HG02870 (cell line): ENCODE measurements around the gene FGD1.
A peak's percentile ranks its signal among the peaks of the same experiment; 100 is the strongest.
"Not testable (repeated sequence)": the region's sequence is repeated elsewhere in the genome, so short reads cannot be mapped to it uniquely, and the experiment has no call there.

Experiments used
- ATAC-seq: cut with Tn5 transposase; IDR thresholded peaks from one replicate; pipeline ENCODE4 v1.9.1; 2021; ENCODE audit warnings: mild to moderate bottlenecking, moderate library complexity; ENCODE audit not compliant: unreplicated experiment

The FGD1 gene

DNA sequence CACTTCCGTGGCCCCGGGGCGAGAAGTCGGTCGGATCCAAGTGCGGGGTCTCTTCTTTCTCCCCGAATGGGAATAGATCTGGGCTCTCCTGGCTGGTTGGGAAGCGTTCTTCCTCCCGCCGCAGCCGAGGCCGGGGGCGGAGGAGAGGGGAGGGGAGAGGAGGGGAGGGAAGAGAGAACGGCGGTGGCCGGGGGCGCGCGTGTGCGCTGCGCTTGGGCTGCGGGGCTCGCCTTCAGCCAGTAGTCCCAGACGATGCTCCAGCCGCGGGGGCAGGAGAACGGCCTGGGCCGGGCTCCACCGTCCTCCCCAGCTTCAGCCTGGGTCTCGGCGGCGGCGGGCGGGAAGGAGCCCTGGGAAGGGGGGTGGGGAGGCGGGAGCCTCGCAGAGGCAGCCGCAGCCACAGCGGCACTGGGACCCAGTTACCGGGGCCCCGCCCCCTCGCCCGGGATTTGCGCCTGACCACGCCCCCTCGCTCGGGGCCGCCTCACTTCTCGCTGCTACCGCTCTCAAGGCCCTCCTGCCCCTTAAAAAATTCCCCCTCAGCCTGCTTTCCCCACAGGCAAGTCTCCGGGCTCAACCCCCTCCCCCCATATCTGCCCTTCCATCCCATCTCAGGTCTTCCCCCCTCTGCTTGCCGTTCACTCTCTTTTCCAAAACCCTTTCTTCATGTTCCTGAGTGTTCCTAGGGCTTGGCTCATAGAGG lies at the start of gene FGD1:
Gene FGD1, minus strand, starts transcription at position 421 of the 703 bp plus-strand sequence. CDS start 802 bp downstream, outside the sequence.
- no peak for ATAC-seq

DNA sequence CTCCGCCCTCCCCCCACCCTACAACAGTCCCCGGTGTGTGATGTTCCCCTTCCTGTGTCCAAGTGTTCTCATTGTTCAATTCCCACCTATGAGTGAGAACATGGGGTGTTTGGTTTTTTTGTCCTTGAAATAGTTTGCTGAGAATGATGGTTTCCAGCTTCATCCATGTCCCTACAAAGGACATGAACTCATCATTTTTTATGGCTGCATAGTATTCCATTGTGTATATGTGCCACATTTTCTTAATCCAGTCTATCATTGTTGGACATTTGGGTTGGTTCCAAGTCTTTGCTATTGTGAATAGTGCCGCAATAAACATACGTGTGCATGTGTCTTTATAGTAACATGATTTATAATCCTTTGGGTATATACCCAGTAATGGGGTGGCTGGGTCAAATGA lies 46.2 kb upstream of the FGD1 start:
- not testable (repeated sequence) for ATAC-seq

DNA sequence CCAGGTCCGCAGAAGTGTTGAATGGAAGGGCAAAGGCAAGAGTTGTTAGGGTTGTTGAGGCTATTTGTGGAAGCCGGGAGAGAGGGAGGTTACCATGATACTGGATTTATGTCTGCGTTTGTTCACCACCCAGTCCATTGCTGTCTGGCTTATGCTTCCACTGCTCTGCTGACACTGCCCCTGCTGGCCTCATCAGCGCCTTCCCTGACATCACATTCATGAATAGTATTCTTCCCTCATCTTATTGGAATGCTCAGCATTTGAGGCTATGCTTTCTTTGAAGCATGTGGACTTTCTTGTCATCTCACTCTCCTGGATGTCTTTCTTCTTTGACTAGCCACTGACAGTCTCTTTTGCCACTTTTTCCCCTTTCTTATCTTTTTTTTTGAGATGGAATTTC lies 44.3 kb upstream of the FGD1 start:
- no peak for ATAC-seq

DNA sequence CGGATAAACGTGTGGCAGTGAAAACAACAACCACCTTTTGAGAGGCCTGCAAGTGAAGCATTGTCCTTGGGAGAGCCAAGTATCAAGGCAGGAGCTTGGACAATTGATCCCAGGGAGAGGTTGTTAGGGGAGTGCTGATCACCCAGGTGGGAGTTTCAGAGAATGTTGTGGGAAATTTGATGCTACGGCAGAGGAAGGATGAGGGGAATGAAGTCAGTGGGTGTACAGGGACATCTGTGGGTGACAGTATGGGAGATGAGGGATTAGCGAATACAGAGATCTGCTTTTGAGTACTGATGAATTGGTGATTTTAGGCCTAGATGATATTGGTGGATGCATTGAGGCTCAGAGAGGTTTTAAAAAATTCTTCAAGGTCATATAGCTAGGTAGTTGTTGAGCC lies 38.2 kb upstream of the FGD1 start:
- ATAC-seq: no peak

DNA sequence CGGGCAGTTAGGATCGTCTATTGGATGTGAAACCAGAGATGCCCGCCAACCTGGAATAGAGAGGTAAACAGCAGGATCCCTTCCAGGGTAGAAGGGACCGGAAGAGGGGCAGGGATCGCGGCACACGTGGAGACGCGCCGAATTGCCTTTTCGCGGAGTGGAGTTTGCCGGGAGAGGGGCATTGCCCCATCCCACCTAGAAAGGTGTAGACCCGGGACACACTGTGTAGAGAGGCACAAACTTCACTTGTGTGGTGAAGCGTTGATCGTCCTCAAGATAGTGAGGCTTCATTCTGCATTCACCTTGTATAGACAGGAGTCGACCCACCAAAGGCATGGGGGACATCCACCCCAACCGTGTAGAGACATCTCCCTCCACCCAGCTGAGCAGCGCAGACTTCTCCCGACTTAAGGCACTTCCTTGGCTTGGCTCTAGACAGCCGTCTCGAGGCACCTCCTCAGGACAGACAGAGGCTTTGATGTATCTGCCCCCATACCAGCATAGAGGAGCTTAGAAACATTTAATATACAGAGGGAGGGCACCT lies 34.4 kb upstream of the FGD1 start:
- peak; percentile 24 for ATAC-seq

DNA sequence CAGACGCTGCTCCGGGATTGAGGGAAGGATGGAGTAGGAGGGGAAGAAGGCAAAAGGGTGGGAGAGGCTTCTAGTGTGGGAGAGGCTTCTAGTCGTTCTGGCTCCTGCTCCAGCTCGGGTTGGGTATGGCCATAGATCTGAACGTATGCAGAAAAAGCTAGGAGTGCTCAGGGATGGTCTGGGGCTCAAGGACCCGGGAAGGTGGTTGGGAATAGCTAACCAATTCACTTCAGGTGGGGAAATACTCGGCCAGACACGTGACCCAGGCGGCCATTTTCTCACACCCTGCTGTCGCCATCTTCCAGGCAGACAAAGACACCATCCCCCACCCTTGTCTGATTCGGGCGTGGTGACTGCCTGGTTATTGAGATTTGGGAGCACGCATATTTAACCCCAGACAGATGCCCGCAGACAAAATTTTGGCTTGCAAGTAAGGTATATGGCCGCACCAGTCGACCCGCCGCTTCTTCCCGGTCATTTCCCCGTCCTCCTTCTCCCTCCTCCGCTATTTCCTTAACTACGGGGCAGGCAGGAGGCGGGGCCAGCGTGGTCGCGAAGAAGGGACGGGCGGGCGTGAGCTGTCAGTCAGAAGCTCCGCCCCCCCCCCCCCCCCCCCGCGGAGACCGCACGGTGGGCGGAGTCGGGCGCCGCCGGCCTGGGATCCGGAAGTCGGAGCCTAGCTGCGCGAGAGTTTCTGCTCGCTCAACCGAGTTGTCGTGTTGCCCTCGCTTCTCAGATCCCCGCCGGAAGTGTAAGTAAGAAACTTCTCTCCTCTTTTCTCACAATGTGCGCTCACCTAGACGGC lies 33.7 kb upstream of the FGD1 start, which contains the start of gene GNL3L:
Gene GNL3L, plus strand, starts transcription at position 668 of the 805 bp plus-strand sequence. CDS start 2,348 bp downstream, outside the sequence.
- peak; percentile 73 for ATAC-seq

DNA sequence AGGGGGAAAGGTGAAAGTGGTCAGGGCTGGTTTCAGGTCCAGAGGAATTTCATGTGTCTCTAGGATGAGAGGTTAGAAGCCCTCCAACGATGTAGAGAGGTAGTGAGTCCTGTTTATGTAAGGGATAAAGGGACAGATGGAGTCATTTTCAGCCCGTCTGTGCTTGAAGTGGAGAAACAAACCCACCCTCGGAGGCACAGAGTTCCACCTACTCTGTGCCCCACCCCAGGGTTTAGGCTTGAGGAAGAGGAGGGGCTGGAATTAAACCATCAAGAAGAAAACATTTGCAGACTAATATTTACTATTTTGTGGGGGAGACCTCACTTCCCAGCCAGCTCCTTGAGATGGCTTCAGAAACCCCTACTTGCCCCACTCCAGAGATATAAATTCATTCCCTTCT lies 33.1 kb upstream of the FGD1 start:
- ATAC-seq: no peak

DNA sequence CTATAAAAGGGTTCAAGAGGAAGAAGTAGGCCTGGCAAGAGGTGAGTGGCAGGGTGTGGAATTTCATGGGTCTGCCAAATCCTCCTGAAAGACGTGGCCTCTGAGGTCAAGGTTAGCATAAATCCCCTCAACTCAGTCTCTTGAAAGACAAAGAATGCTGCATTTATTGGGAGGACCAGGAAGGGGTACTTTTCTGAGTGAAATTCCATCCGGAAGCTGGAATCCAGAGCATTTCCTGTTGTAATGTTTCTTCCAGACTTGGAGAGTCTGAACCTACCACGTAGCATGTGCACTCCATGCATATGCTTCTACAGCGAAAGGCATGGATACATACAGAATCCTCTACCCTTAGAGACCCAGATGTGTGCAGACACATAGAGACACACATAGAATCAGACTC lies 13.4 kb upstream of the FGD1 start:
- no peak for ATAC-seq

DNA sequence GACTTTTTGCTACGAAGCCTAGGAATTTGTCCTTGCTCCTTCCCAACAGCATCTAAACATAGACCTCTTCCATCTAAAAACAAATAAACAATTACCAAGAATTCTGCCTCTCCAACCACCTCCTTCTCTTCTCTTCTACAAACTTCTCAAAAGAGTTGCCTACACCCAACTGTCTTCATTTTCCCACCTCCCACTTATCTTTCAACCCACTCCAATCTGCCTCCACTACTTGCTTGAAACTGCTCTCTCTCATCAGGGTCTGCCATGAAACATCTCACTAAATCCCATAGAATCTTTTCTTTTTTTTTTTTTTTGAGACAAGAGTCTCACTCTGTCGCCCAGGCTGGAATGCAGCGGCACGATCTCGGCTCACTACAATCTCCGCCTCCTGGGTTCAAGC lies 902 bp upstream of the FGD1 start:
- no peak for ATAC-seq

DNA sequence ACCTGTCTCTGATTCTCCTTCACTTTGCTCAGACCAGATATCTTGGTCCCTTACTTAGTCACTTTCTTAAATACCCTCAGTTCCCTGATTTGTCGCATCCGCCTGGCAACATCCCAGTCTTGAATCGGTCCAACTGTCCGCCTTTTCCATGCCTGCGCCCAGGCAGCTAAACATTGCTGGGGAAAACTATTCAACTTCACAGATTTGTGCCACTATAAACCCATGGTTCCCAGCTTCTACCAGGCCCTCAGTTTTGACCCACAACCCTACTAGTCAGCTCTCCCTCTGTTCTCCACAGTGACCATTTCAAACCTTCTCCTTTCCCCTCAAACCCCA lies 451 bp upstream of the FGD1 start:
- ATAC-seq: no peak

DNA sequence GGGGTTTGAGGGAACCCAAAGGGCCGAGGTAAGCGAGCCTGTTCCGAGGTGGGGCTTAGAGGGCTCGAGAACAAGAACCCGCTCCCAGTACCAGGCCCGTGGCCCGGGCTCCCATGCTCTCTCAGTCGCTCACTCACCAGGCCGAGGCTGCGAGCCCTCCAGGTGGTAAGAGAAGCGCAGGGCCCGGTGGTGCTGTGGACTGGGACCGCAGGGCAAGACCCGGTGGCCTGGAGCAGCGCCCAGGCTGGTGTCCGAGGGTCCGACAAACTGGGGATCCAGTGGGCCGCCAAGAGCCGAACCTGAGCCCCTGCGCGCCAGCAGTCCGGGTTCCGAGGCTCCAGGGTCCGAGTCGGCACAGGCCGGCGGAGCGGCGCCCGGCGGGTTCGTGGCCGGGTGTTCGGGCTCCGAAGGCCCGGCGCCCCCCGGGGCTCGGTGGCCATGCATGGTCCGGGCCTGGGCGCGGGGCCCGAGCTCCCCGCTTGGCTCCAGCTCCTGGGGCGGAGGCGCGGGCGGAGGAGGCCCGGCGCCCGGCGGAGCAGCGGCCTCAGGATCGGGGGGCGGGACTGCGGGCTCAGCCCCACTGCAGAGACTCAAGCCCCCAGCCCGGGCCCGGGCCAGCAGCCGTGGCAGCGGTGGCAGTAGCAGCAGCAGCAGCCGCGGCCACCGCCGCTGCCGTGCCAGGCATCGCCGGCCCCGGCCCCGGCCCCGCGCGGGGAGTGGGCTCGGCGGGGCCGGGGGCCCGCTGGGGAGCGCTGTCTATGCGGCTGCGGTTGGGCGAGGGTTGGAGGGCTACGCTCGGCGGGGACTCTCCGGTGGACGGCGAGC lies 833 bp downstream of the FGD1 start:
- ATAC-seq: no peak

DNA sequence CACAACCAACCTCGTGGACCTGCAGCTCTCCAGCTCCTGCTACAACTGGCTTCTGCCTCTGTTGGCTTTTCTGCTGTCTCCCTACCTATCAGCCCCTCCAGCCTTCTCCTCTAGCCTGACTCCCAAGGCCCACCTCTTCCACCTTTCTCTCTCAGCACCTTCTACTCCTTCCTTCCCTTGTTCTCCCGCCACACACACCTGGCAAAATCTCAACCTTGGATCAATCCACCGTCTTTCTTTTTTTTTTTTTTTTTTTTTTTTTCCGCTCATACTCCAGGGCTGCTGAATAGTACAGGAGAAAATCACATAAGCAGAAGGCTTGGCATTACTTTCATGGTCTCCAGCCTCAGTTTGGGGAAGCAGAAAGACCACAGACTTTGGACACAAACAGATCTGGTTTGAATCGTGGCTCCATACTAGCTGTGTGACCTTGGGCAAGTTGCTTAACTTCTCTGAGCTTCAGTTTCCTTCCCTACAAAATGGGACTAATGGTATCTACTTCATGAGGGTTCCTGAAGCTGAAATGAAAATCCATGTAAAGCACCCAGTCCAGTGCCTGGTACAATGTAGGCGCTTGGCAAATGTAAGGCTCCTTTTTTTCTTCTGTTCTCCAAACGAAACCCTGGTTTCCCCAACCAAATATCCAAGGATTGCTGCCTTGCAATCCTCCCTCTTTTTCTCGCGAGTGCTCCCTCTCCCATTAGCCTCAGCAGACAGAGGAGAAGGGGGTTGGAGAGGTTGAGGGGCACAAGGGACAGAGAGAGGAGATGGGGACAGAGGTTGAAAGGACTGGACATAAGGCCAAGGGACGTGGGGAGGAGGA lies 1.7 kb downstream of the FGD1 start:
- no peak for ATAC-seq

DNA sequence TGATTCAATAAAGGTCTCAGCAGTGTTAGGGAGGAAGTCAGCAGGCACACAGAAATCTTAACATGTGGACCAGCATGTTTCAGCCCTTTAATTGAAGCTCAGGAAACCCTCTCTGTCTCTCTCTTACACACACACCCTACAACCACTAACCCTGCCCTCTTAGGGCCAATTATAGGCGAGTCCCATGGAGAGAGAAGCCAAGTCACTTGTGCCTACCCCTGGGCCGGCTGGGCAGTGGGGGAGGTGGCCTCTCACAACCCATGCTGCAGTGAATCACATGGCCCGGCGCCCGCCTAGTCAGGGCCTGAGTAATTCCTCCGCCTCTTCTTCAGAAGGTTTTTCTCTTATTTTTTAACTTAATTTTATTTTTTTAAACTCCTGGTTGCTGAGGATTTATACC lies 3.7 kb downstream of the FGD1 start:
- no peak for ATAC-seq

DNA sequence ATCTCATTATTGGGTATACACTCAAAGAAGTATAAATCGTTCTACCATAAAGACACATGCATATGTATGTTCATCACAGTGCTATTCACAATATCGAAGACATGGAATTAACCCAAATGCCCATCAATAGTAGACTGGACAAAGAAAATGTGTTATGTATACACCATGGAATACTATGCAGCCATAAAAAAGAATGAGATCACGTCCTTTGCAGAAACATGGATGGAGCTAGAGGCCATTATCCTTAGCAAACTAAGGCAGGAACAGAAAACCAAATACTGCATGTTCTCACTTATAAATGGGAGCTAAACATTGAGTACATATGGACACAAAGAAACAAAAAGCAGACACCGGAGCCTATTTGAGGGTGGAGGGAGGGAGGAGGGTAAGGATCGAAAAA lies 6.2 kb downstream of the FGD1 start:
- ATAC-seq: not testable (repeated sequence)

DNA sequence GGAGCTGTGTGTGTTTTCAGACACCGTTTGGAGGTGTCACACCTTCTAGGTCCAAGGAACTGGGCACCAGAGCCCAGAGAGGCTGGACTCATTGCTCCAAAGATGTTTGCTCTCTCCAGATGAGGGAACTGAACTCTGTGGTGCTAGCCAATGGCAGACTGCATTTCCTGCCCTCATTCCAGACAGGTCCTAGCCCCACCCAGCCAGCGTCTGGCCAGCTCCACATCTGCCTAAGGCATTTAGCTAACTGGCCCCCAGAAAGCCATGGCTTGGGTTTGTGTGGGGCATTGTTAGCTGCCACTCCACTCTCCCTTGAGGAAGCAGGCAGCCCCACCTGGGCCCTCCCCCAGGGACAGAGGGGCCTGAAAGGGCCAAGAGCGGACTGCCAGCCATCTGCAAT lies 11.4 kb downstream of the FGD1 start:
- no peak for ATAC-seq

DNA sequence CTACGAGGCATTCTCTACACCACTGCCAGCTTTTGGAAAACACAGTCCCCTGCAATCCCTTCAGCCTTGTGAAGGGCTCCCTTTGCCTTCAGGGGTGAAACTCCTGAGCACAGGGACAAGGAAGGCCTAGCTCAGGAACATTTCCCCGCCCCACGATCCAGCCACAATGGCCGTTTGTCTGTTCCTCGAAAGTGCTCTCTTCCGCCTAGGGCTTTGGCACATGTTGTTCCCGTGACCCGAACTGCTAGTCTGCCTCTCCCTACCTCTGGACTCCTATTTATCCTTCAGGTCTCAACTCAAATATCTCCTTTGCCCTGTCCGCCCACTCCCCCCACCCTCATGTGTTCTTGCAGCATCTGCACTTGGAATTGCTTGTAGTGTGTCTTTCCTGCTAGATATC lies 12.1 kb downstream of the FGD1 start:
- no peak for ATAC-seq

DNA sequence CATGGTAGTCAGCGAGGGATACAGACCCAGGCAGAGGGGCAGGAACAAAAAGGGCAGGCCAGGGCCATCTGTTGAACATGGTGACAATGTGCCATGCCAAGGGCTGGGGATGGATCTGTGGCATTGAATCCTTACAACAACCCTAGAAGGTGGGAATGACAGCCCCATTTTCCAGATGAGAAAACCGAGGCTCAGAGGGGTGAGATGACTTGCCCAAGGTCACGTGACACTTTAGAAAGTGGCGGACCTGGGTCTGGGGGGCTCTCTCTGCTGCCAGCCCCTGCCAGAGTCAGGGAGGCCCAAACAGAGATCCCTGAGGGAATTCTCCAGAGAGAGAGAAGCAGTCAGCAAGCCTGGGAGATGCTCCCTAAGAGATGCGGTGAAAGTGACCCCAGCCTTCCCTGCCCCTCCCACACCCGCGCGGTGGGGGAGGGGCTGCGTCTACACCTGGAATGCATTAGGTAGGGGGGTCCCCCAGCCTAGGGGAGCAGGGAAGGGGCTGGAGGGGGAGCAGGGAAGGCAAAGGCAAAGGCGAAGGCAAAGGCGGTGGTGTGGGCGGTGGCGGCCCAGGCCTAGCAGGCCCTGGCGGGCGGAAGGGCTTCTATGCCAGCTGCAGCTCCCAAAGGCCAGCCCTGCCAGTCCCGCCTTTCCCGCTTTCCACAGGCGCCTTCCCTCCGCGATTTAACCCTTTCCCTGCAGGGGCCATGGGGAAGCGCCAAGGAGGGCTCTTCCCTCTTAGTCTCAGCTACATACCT lies 13.0 kb downstream of the FGD1 start:
- no peak for ATAC-seq

DNA sequence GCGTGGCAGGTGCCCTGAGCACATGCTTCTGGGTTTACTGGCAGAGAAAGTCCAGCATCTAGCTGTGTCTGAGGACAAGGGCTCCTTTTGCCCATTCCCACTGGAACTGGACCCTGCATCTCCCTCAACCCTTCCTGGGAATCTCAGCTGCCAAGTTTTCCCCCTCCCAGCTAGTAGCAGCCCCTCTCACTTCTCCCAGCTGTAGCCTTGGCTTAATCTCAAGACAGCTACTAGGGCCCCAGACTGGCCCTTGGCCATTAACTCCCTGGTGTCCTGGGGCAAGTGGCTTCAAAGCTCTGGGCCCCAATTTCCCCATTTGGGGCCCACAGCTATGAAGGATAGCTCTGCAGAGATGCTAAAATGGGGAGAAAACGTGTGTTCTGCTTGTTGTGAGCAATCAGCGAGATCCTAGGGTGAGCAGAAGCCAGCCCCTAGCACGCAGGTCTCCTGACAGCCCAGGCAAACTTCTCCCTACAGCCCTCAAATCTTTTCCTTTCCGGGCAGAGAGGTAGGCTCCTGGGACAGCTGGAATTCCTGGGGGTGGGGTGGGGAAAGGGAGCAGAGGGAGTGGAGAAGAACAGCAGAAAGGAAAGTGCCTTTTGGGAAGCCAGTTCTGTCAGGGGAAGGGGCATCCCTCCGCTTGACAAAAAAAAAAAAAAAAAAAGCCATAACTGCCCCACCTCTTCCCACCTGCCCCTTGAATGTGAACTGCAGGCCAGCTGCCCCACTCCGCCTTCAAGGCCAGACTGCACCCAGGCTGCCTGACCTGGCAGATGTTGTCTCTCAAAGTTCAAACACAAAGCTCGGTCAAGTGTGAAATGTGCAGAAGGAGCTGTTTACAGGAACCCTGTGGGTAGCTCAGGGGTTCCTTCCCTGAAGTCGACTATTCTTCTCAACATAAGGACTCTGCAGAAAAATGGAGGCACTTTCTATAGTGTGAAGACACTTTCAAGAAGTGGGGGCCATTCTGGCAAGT lies 16.6 kb downstream of the FGD1 start:
- no peak for ATAC-seq
